HepG2 (cell line): ENCODE results near the gene SMIM13. TPM values are rescaled to one million over a fixed set of nuclear protein-coding genes. Genes with fewer than 3 reads are reported as not detected.

ENCODE experiments used
- ATAC-seq: fragments of 200-7000 bp; cut with Tn5 transposase; 3 replicates; pipeline ENCODE4 v1.9.1; 2020; ENCODE audit warnings: mild to moderate bottlenecking, moderate library complexity
- BruUV-seq: library from RNA; stranded (reverse); fragments of 400-500 nt; replicated peaks from 2 replicates; lab custom pipeline; 2021; lab: Mats Ljungman, UMichigan
- CTCF ChIA-PET: fragments of 300-600 bp; formaldehyde crosslinking; extraction: SDS; loops from one replicate; lab custom pipeline; 2021; ENCODE audit warnings: low total read pairs, inconsistent platforms, low intra/inter-chr PET ratio; lab: Yijun Ruan, JAX
- POLR2A ChIA-PET: fragments of 350-600 bp; sonication (Branson Sonifier 250); formaldehyde crosslinking; loops from one replicate; lab custom pipeline; 2020; ENCODE audit warnings: antibody characterized with exemption, inconsistent platforms; lab: Yijun Ruan, JAX
- DNase-seq: peaks from one replicate; pipeline ENCODE4 v3.0.0-alpha.2; 2015; ENCODE audit warnings: low spot score
- FAIRE-seq: peaks from 3 replicates; lab custom pipeline; 2011; peaks lifted over from hg19 to GRCh38; lab: Jason Lieb, UNC
- H2AFZ ChIP-seq: one replicate; pipeline ENCODE4 v1.6.1; 2011; ENCODE audit warnings: low read length, inconsistent platforms
- H3K27ac ChIP-seq: fragments of 300-600 bp; 3 replicates; pipeline ENCODE4 v1.8.0; 2011; ENCODE audit warnings: mixed run types, mild to moderate bottlenecking, mixed read lengths, low read length, inconsistent platforms; ENCODE audit not compliant: insufficient read depth; ENCODE audit errors: extremely low read length
- H3K27me3 ChIP-seq, 2 experiments: fragments of 200-600 bp in 1 of 2; 2 replicates in 1 of 2; 3 replicates in 1 of 2; pipeline versions ENCODE4 v1.6.0 to v1.8.0; 2011; ENCODE audit warnings: low read length in 2 of 2, mild to moderate bottlenecking in 2 of 2, moderate library complexity in 2 of 2, inconsistent platforms in 1 of 2; ENCODE audit not compliant: insufficient read depth in 2 of 2, control insufficient read depth in 1 of 2
- H3K36me3 ChIP-seq, 2 experiments: fragments of 200-600 bp in 1 of 2; replicated peaks in 1 of 2; 2 replicates in 1 of 2; 3 replicates in 1 of 2; pipeline versions ENCODE4 v1.5.1 to v1.8.0; 2011; ENCODE audit warnings: low read length in 2 of 2, inconsistent platforms in 1 of 2; ENCODE audit not compliant: insufficient read depth in 2 of 2, control insufficient read depth in 1 of 2
- H3K4me1 ChIP-seq: 2 replicates; pipeline ENCODE4 v1.5.1; 2012; ENCODE audit warnings: low read length, inconsistent platforms; ENCODE audit not compliant: insufficient read depth
- H3K4me2 ChIP-seq: 2 replicates; pipeline ENCODE4 v1.6.0; 2011; ENCODE audit warnings: low read depth, low read length, inconsistent platforms
- H3K4me3 ChIP-seq, 3 experiments: fragments of 200-600 bp in 1 of 3; sonication (generic), shearing (Covaris generic) in 1 of 3; replicated peaks in 1 of 3; 2 replicates each; pipeline ENCODE4 v1.5.1; 2011 to 2016; ENCODE audit warnings: low read length in 3 of 3, inconsistent platforms in 2 of 3, low read depth in 2 of 3, mild to moderate bottlenecking in 2 of 3, control low read depth in 1 of 3, mixed read lengths in 1 of 3; ENCODE audit not compliant: insufficient read depth in 1 of 3
- H3K79me2 ChIP-seq: one replicate; pipeline ENCODE4 v1.6.1; 2011; ENCODE audit warnings: low read length, inconsistent platforms; ENCODE audit not compliant: insufficient read depth
- H3K9ac ChIP-seq: 2 replicates; pipeline ENCODE4 v1.6.0; 2011; ENCODE audit warnings: mild to moderate bottlenecking, low read depth, low read length, inconsistent platforms; ENCODE audit not compliant: insufficient read depth
- H3K9me3 ChIP-seq: 2 replicates; pipeline ENCODE4 v1.5.1; 2012; ENCODE audit warnings: mild to moderate bottlenecking, low read length
- H4K20me1 ChIP-seq: 2 replicates; pipeline ENCODE4 v1.6.0; 2011; ENCODE audit warnings: inconsistent platforms, mild to moderate bottlenecking, low read length, moderate library complexity; ENCODE audit not compliant: insufficient read depth
- BORCS8-MEF2B ChIP-seq: sonication (generic); formaldehyde crosslinking; IDR thresholded peaks from 2 replicates; pipeline ENCODE4 v1.8.0; 2022; ENCODE audit warnings: mild to moderate bottlenecking, missing genetic modification reagents
- DR1 ChIP-seq: sonication (generic); formaldehyde crosslinking; IDR thresholded peaks from 2 replicates; pipeline ENCODE4 v1.8.0; 2021; ENCODE audit warnings: mild to moderate bottlenecking, missing genetic modification reagents, inconsistent platforms
- FIP1L1 ChIP-seq: fragments of 200-400 bp; formaldehyde crosslinking; IDR thresholded peaks from 2 replicates; pipeline ENCODE4 v1.6.1; 2018; ENCODE audit warnings: low read depth, mild to moderate bottlenecking, low read length, moderate library complexity, borderline replicate concordance; ENCODE audit not compliant: insufficient read depth
- MBD4 ChIP-seq: IDR thresholded peaks from 2 replicates; pipeline ENCODE4 v1.6.1; 2012; ENCODE audit warnings: low read length, inconsistent platforms, borderline replicate concordance
- PHF20 ChIP-seq: sonication (generic); formaldehyde crosslinking; IDR thresholded peaks from 2 replicates; pipeline ENCODE4 v1.5.0; 2020; ENCODE audit warnings: mild to moderate bottlenecking, missing genetic modification reagents
- RCOR2 ChIP-seq: IDR thresholded peaks from 2 replicates; pipeline ENCODE4 v1.6.1; 2016; ENCODE audit warnings: missing biosample characterization, missing genetic modification reagents
- RELA ChIP-seq: sonication (generic); formaldehyde crosslinking; IDR thresholded peaks from 2 replicates; pipeline ENCODE4 v1.4.0; 2020; ENCODE audit warnings: missing genetic modification reagents
- RFX3 ChIP-seq: IDR thresholded peaks from 2 replicates; pipeline ENCODE4 v1.6.1; 2016; ENCODE audit warnings: missing biosample characterization, missing genetic modification reagents
- ZNF432 ChIP-seq: sonication (generic); formaldehyde crosslinking; IDR thresholded peaks from 2 replicates; pipeline ENCODE4 v1.5.0; 2020; ENCODE audit warnings: missing genetic modification reagents, mild to moderate bottlenecking, borderline replicate concordance
- ZNF670 ChIP-seq: sonication (generic); formaldehyde crosslinking; IDR thresholded peaks from 2 replicates; pipeline ENCODE4 v1.8.0; 2022; ENCODE audit warnings: mild to moderate bottlenecking, missing genetic modification reagents, borderline replicate concordance
- ZNF788 ChIP-seq: sonication (generic); formaldehyde crosslinking; IDR thresholded peaks from 2 replicates; pipeline ENCODE4 v1.5.0; 2020; ENCODE audit warnings: mild to moderate bottlenecking, missing genetic modification reagents, borderline replicate concordance
- WGBS: methylation state at CpG from one replicate; pipeline ENCODE4 v1.1.6; 2017; ENCODE audit warnings: low lambda C conversion rate; 5-methylcytosine and 5-hydroxymethylcytosine counted together
- in situ Hi-C: cut with HindIII; loops from 2 replicates; pipeline ENCODE4 v1.10.0; 2017; ENCODE audit warnings: low pct_unique_long_range_greater_than_20kb; ENCODE audit not compliant: extremely low pct_ligation_motif_present
- intact Hi-C: fragments of 100-400 bp; cut with micrococcal nuclease; formaldehyde crosslinking; loops from one replicate; pipeline ENCODE4 v1.10.0; 2022; ENCODE audit not compliant: unreplicated experiment
- polyA plus RNA-seq, 8 experiments: library from polyadenylated mRNA; depleted of rRNA in 3 of 8; stranded (reverse) in 7 of 8; unstranded in 1 of 8; fragments of >200 nt; fragmentation: Illumina TruSeq in 4 of 8; extraction: Trizol in 4 of 8; gene quantifications; 2 replicates each; pipeline versions ENCODE4 v1.2.1 to v1.2.3, GENCODE V29; 2011 to 2016; ENCODE audit warnings: low read depth in 4 of 8, missing spikeins in 1 of 8, mixed read lengths in 1 of 8; ENCODE audit not compliant: insufficient read depth in 1 of 8
- total RNA-seq, 5 experiments: library from RNA; depleted of rRNA; stranded (reverse); fragments of >200 nt; fragmentation: Illumina TruSeq; extraction: Trizol; gene quantifications; 2 replicates each; pipeline ENCODE4 v1.2.3, GENCODE V29; 2016; ENCODE audit warnings: low read depth in 1 of 5
- TF ChIP-seq, protein P1 (sequence below): IDR thresholded peaks from 2 replicates; pipeline ENCODE4 v1.6.1; 2018; ENCODE audit warnings: missing genetic modification reagents
- TF ChIP-seq, protein P2 (sequence below): sonication (generic); formaldehyde crosslinking; IDR thresholded peaks from 2 replicates; pipeline ENCODE4 v1.5.1; 2020; ENCODE audit warnings: missing genetic modification reagents, mild to moderate bottlenecking, borderline replicate concordance

The SMIM13 gene
- total and polyA plus RNA-seq, 2 of the 13 experiments (the other 11 are each of a cell fraction or from before 2014, with no cell fraction given): 2.7 to 10.2 TPM

DNA sequence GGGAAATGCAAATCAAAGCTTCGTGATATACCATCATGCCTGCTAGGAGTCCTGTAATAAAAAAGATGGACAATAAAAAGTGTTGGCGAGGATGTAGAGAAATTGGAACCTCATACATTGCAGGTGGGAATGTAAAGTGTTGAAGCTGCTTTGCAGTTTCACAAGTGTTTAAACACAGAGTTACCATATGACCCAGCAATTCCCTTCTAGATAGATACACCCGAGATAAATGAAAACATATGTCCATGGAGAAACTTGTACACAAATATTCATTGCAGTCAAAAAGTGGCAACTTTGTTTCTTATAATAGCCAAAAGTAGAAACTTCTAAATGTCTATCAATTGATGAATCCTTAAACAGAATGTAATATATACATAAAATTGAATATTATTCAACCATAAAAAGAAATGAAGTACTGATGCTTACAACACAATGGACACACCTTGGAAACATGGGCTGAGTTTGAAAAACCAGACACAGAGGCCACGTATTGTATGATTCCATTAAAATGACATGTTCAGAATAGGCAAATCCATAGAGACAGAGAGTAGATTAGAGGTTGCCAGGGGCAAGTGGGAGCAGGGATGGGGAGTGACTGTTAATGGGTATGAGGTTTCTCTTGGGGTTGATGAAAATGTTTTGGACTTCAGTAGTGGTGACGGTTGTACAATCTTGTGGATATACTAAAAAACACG is 38.7 kb downstream of the SMIM13 start (continued):
- no peak for TF ChIP-seq RELA (CRISPR knock-in tag)
- no peak for TF ChIP-seq PHF20 (CRISPR knock-in tag)
- no peak for TF ChIP-seq ZNF670 (CRISPR knock-in tag)

DNA sequence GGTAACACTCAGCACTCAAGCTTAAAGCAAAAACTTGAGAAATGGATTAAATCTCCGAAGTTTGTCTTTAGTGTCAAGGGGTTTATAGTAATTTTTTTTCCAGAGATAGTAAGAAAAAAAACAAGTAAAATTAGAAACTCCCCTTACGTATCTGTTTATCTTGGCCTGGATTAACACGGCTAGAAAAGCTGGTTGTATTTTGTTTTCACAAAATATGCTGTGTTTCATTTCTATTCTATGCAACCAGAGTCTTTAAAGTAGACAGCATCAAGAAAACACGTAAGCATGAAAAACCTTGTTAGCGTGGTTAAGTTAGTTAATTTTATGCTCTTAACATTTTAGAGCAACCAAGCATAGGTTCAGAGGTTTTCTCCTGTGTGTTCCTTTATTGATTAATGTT is 39.6 kb downstream of the SMIM13 start:
- Histone ChIP-seq H3K36me3 (peaks cover 9 to 17% of the 10 kb centered on the region in 2 experiments), H2AFZ (no peak overlapping the region), H3K27me3 (no peaks in the 10 kb centered on the region), H3K79me2 (peaks cover 27% of the 10 kb centered on the region), H3K4me2 (no peak overlapping the region), H3K9ac (no peak overlapping the region), H3K27ac (no peak overlapping the region), H4K20me1 (no peaks in the 10 kb centered on the region), H3K4me1 (peaks cover under 1% of the 10 kb centered on the region), H3K9me3 (no peaks in the 10 kb centered on the region), H3K4me3 (no peak overlapping the region)
- DNase-seq (no peak), FAIRE-seq (no peak), ATAC-seq (no peak)
- BruUV-seq: no TSS peak
- in situ Hi-C loops: no loop called here
- CTCF ChIA-PET: no interaction called here
- intact Hi-C loops: no loop called here
- POLR2A ChIA-PET: no interaction called here
- WGBS: 98% methylated on average over 5 of the region's 5 CpGs
- TF ChIP-seq ZNF432 (CRISPR knock-in tag): no peak
- TF ChIP-seq FIP1L1: no peak
- TF ChIP-seq, protein P1, sequence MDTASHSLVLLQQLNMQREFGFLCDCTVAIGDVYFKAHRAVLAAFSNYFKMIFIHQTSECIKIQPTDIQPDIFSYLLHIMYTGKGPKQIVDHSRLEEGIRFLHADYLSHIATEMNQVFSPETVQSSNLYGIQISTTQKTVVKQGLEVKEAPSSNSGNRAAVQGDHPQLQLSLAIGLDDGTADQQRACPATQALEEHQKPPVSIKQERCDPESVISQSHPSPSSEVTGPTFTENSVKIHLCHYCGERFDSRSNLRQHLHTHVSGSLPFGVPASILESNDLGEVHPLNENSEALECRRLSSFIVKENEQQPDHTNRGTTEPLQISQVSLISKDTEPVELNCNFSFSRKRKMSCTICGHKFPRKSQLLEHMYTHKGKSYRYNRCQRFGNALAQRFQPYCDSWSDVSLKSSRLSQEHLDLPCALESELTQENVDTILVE (CRISPR knock-in tag): no peak
- TF ChIP-seq RCOR2 (CRISPR knock-in tag): no peak
- no peak for TF ChIP-seq RFX3 (CRISPR knock-in tag)
- no peak for TF ChIP-seq BORCS8-MEF2B
- TF ChIP-seq MBD4: no peak
- no peak for TF ChIP-seq DR1
- TF ChIP-seq, protein P2, sequence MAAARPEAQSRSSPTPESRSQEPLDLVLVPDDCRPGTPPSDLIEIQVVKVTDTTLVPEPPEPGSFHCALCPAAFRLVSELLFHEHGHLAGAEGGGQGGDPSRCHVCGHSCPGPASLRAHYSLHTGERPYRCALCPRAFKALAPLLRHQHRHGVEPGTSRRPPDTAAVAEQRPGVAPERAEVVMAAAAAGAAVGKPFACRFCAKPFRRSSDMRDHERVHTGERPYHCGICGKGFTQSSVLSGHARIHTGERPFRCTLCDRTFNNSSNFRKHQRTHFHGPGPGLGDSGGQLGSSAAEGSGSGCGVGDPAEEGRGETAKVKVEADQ (CRISPR knock-in tag): no peak
- TF ChIP-seq ZNF788 (CRISPR knock-in tag): no peak
